22Rv1 (cell line): ENCODE data around the gene C16orf89.

Experiments
- ZFX ChIP-seq: fragments of 450-650 bp; IDR thresholded peaks from 2 replicates; pipeline ENCODE4 v1.6.1; 2017; ENCODE audit warnings: antibody characterized with exemption, borderline replicate concordance
- TF ChIP-seq, protein P1 (sequence below): fragments of 450-650 bp; IDR thresholded peaks from 2 replicates; pipeline ENCODE4 v1.5.1; 2017; ENCODE audit warnings: mild to moderate bottlenecking

DNA sequence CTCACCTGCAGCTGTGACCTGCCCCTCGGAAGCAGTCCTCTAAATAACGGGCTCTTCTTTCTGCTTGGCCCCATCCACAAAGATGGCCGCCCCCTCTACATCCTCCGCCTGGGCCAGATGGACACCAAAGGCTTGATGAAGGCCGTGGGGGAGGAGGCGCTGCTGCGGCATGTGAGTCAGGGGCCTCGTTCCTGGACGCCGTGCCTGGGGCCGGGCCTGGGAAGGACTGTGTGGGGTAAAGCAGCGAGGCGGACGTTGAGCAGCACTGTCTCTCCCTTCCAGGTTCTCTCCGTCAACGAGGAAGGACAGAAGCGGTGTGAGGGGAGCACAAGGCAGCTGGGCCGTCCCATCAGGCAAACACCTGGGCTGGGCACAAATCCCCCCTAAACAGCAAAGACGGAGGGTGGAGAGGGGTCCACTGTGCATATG is 65.2 kb downstream of the C16orf89 start:
- TF ChIP-seq, protein P1, sequence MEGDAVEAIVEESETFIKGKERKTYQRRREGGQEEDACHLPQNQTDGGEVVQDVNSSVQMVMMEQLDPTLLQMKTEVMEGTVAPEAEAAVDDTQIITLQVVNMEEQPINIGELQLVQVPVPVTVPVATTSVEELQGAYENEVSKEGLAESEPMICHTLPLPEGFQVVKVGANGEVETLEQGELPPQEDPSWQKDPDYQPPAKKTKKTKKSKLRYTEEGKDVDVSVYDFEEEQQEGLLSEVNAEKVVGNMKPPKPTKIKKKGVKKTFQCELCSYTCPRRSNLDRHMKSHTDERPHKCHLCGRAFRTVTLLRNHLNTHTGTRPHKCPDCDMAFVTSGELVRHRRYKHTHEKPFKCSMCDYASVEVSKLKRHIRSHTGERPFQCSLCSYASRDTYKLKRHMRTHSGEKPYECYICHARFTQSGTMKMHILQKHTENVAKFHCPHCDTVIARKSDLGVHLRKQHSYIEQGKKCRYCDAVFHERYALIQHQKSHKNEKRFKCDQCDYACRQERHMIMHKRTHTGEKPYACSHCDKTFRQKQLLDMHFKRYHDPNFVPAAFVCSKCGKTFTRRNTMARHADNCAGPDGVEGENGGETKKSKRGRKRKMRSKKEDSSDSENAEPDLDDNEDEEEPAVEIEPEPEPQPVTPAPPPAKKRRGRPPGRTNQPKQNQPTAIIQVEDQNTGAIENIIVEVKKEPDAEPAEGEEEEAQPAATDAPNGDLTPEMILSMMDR: no peak
- no peak for TF ChIP-seq ZFX
